ENCODE data around the gene DOCK3.

DOCK3 gene

GRCh38 chr3:50689558-50689957 lies 14.8 kb downstream of the DOCK3 start:
- FAIRE-seq (no peak), DNase-seq (ENCODE audit: insufficient read length) (no peak)
- TF ChIP-seq POLR2AphosphoS5 (IDR thresholded peaks at IDR 0.05; ENCODE audit: low read depth, low read length) (no peak), TAF1 (IDR thresholded peaks at IDR 0.05; ENCODE audit: borderline replicate concordance, low read depth, low read length) (no peak), POLR2A (IDR thresholded peaks at IDR 0.05; ENCODE audit: low read depth, low read length) (no peak)

GRCh38 chr3:50695031-50695430 lies 20.3 kb downstream of the DOCK3 start:
- TF ChIP-seq POLR2AphosphoS5 (IDR thresholded peaks at IDR 0.05; ENCODE audit: low read depth, low read length) (no peak), TAF1 (IDR thresholded peaks at IDR 0.05; ENCODE audit: borderline replicate concordance, low read depth, low read length) (no peak), POLR2A (IDR thresholded peaks at IDR 0.05; ENCODE audit: low read depth, low read length) (no peak)
- FAIRE-seq (no peak), DNase-seq (ENCODE audit: insufficient read length) (no peak)

GRCh38 chr3:50696276-50696675 lies 21.5 kb downstream of the DOCK3 start:
- no peak for TF ChIP-seq POLR2AphosphoS5 (IDR thresholded peaks at IDR 0.05; ENCODE audit: low read depth, low read length)
- no peak for TF ChIP-seq TAF1 (IDR thresholded peaks at IDR 0.05; ENCODE audit: borderline replicate concordance, low read depth, low read length)
- TF ChIP-seq POLR2A (IDR thresholded peaks at IDR 0.05; ENCODE audit: low read depth, low read length), result no peak
- no peak for DNase-seq (ENCODE audit: insufficient read length)
- no peak for FAIRE-seq

- no peak for TF ChIP-seq TAF1 (IDR thresholded peaks at IDR 0.05; ENCODE audit: borderline replicate concordance, low read depth, low read length)
- FAIRE-seq (no peak), DNase-seq (ENCODE audit: insufficient read length) (no peak)
Measured at GRCh38 chr3:50698269-50698668, 23.5 kb downstream of the DOCK3 start.

- FAIRE-seq (no peak), DNase-seq (ENCODE audit: insufficient read length) (no peak)
- TF ChIP-seq TAF1 (IDR thresholded peaks at IDR 0.05; ENCODE audit: borderline replicate concordance, low read depth, low read length) (no peak), POLR2A (IDR thresholded peaks at IDR 0.05; ENCODE audit: low read depth, low read length) (no peak), POLR2AphosphoS5 (IDR thresholded peaks at IDR 0.05; ENCODE audit: low read depth, low read length) (no peak)
Measured at GRCh38 chr3:50708620-50709019, 33.9 kb downstream of the DOCK3 start.

- TF ChIP-seq POLR2AphosphoS5 (IDR thresholded peaks at IDR 0.05; ENCODE audit: low read depth, low read length) (no peak), POLR2A (IDR thresholded peaks at IDR 0.05; ENCODE audit: low read depth, low read length) (no peak), TAF1 (IDR thresholded peaks at IDR 0.05; ENCODE audit: borderline replicate concordance, low read depth, low read length) (no peak)
- DNase-seq (ENCODE audit: insufficient read length), result no peak
- FAIRE-seq, result no peak
Measured at GRCh38 chr3:50714946-50715345, 40.2 kb downstream of the DOCK3 start.

- TF ChIP-seq POLR2A (IDR thresholded peaks at IDR 0.05; ENCODE audit: low read depth, low read length), result no peak
- no peak for TF ChIP-seq TAF1 (IDR thresholded peaks at IDR 0.05; ENCODE audit: borderline replicate concordance, low read depth, low read length)
- no peak for TF ChIP-seq POLR2AphosphoS5 (IDR thresholded peaks at IDR 0.05; ENCODE audit: low read depth, low read length)
- no peak for DNase-seq (ENCODE audit: insufficient read length)
- FAIRE-seq, result no peak
Measured at GRCh38 chr3:50724831-50725230, 50.1 kb downstream of the DOCK3 start.

GRCh38 chr3:50734985-50735384 lies 60.3 kb downstream of the DOCK3 start:
- no peak for DNase-seq (ENCODE audit: insufficient read length)
- no peak for TF ChIP-seq TAF1 (IDR thresholded peaks at IDR 0.05; ENCODE audit: borderline replicate concordance, low read depth, low read length)
- no peak for TF ChIP-seq POLR2AphosphoS5 (IDR thresholded peaks at IDR 0.05; ENCODE audit: low read depth, low read length)
- TF ChIP-seq POLR2A (IDR thresholded peaks at IDR 0.05; ENCODE audit: low read depth, low read length), result no peak
- FAIRE-seq, result no peak

- no peak for DNase-seq (ENCODE audit: insufficient read length)
- FAIRE-seq, result no peak
Measured at GRCh38 chr3:50737193-50737905, 62.6 kb downstream of the DOCK3 start.

GRCh38 chr3:50737906-50738598 lies 63.3 kb downstream of the DOCK3 start:
- DNase-seq (ENCODE audit: insufficient read length) (no peak), FAIRE-seq (no peak)
- TF ChIP-seq POLR2A (IDR thresholded peaks at IDR 0.05; ENCODE audit: low read depth, low read length) (no peak), POLR2AphosphoS5 (IDR thresholded peaks at IDR 0.05; ENCODE audit: low read depth, low read length) (no peak), TAF1 (IDR thresholded peaks at IDR 0.05; ENCODE audit: borderline replicate concordance, low read depth, low read length) (no peak)

More at GRCh38 chr3:50737193-50737905, 62.6 kb downstream of the DOCK3 start:
- TF ChIP-seq POLR2A (IDR thresholded peaks at IDR 0.05; ENCODE audit: low read depth, low read length), result no peak
- no peak for TF ChIP-seq TAF1 (IDR thresholded peaks at IDR 0.05; ENCODE audit: borderline replicate concordance, low read depth, low read length)
- TF ChIP-seq POLR2AphosphoS5 (IDR thresholded peaks at IDR 0.05; ENCODE audit: low read depth, low read length), result no peak

- no peak for TF ChIP-seq POLR2A (IDR thresholded peaks at IDR 0.05; ENCODE audit: low read depth, low read length)
- no peak for TF ChIP-seq TAF1 (IDR thresholded peaks at IDR 0.05; ENCODE audit: borderline replicate concordance, low read depth, low read length)
- TF ChIP-seq POLR2AphosphoS5 (IDR thresholded peaks at IDR 0.05; ENCODE audit: low read depth, low read length), result no peak
- DNase-seq (ENCODE audit: insufficient read length) (no peak), FAIRE-seq (no peak)
Measured at GRCh38 chr3:50743643-50744042, 68.9 kb downstream of the DOCK3 start.

- TF ChIP-seq POLR2AphosphoS5 (IDR thresholded peaks at IDR 0.05; ENCODE audit: low read depth, low read length), result no peak
- no peak for TF ChIP-seq POLR2A (IDR thresholded peaks at IDR 0.05; ENCODE audit: low read depth, low read length)
- no peak for TF ChIP-seq TAF1 (IDR thresholded peaks at IDR 0.05; ENCODE audit: borderline replicate concordance, low read depth, low read length)
- FAIRE-seq (no peak), DNase-seq (ENCODE audit: insufficient read length) (no peak)
Measured at GRCh38 chr3:50749822-50750221, 75.1 kb downstream of the DOCK3 start.
